Frontal cortex (tissue), 4 donors: ENCODE data around the gene RFK. TPM values are rescaled to one million over a fixed set of nuclear protein-coding genes. Genes with fewer than 3 reads are reported as not detected.
"Not testable (repeated sequence)": the region's sequence is repeated elsewhere in the genome, so short reads cannot be mapped to it uniquely, and the experiment has no call there.

Source experiments
- DNase-seq, 2 donors: peaks; one replicate each; pipeline ENCODE4 v3.0.0; 2012; ENCODE audit warnings: low spot score in 2 of 2
- FAIRE-seq: peaks from 2 replicates; lab custom pipeline; 2012; peaks lifted over from hg19 to GRCh38; lab: Jason Lieb, UNC
- total RNA-seq: library from RNA; depleted of rRNA; stranded (reverse); fragments of >200 nt; gene quantifications from one replicate; pipeline ENCODE4 v1.2.3, GENCODE V29; 2014
- donor health status: control.
- donor health status: control.
- donor health status: control.

Gene RFK
- total RNA-seq, result 110 TPM

DNA sequence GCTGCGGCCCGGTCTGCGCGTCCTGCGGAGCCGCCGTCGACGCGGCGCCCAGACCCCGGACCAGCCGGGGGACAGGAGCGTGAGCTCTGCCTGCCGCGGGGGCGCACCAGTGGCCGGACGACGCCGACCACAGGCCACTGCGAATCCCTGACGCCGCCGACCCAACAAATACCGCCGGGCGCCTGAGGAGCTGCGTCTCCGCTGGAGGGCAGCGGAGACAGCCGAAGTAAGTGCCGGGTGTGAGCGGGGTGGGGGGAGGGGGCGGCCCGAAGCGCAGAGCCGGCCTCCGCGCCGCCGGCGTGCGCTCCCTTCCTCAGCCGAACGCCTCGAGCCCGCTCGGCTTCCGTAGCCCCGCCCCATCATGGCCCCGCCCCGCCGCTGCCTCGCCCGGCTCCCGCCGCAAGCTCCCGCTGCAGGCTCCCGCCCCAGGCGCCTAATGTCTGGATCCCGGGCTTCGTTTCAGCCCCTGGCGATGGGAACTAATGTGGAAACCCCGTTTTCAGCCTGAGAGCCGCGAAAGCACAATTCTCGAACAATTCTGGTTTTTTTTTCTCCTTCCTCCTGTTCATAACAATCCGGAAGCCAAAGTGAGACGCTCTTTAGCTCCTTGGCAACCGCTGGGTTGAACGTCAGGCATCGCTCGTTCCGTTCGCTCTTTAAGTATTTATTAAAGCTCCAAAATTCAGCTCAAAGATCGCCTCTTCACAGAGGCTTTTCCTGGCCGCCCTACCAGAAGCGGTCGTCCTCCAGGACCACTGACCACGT is at the start of gene RFK:
Gene RFK, minus strand, starts transcription at position 232 of the 765 bp plus-strand sequence. CDS start 255 bp downstream, outside the sequence.
- FAIRE-seq (no peak), DNase-seq (peak; percentile 87 to 91)

GRCh38 chr9:76443887-76444286 is 49.7 kb upstream of the RFK start:
- FAIRE-seq (no peak), DNase-seq (no peak)

GRCh38 chr9:76441551-76442322 is 47.5 kb upstream of the RFK start:
- no peak for FAIRE-seq
- no peak for DNase-seq

- DNase-seq, result no peak
- no peak for FAIRE-seq
Measured at GRCh38 chr9:76438841-76439588, 44.8 kb upstream of the RFK start.

- not testable (repeated sequence) for FAIRE-seq
Measured at GRCh38 chr9:76437017-76437699, 42.9 kb upstream of the RFK start.

GRCh38 chr9:76434897-76435296 is 40.7 kb upstream of the RFK start:
- not testable (repeated sequence) for FAIRE-seq, DNase-seq

More at GRCh38 chr9:76437017-76437699, 42.9 kb upstream of the RFK start:
- DNase-seq, result not testable (repeated sequence)

DNA sequence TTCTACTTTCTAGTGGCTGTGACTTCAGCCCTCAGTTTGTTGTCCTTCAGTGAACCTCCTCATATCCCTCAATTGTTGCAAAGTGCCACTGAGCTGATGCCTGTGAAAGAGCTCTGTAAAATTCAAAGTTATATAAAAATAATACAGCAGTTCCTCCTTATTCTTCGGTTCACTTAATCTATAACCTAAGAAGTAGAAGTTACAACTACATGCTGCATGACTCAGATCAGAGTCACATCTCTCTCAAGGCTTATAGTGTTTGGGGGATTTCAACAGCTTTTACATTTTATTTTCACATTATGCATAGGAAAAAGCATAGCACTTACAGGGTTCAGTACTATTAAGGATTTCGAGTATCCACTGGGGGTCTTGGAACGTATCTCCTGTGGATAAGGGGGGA is 39.6 kb upstream of the RFK start:
- no peak for FAIRE-seq
- no peak for DNase-seq

- FAIRE-seq (no peak), DNase-seq (no peak)
Measured at GRCh38 chr9:76433406-76433805, 39.2 kb upstream of the RFK start.

- DNase-seq (no peak), FAIRE-seq (no peak)
Measured at GRCh38 chr9:76431601-76432000, 37.4 kb upstream of the RFK start.

- DNase-seq (no peak), FAIRE-seq (no peak)
Measured at GRCh38 chr9:76426807-76427419, 32.7 kb upstream of the RFK start.

- FAIRE-seq (no peak), DNase-seq (no peak)
Measured at GRCh38 chr9:76425677-76426453, 31.6 kb upstream of the RFK start.

DNA sequence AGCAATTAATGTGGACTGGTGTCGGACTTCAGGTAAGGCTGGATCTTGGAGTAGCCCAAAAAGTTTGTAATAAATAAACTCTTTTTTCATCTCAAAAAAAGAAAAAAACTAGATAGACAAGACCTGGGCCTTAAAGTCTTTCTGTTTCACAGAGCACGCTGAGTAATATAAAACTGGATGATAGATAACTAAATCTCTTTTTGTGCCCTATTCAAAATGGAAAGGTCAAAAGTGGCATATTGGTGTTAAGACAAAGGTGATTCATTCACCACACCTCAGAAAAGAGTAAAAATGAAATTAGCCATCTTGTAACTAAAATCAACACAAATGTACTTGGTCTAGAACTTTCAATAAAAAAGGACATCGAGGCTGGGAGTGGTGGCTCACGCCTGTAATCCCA is 30.3 kb upstream of the RFK start:
- FAIRE-seq (no peak), DNase-seq (no peak)

DNA sequence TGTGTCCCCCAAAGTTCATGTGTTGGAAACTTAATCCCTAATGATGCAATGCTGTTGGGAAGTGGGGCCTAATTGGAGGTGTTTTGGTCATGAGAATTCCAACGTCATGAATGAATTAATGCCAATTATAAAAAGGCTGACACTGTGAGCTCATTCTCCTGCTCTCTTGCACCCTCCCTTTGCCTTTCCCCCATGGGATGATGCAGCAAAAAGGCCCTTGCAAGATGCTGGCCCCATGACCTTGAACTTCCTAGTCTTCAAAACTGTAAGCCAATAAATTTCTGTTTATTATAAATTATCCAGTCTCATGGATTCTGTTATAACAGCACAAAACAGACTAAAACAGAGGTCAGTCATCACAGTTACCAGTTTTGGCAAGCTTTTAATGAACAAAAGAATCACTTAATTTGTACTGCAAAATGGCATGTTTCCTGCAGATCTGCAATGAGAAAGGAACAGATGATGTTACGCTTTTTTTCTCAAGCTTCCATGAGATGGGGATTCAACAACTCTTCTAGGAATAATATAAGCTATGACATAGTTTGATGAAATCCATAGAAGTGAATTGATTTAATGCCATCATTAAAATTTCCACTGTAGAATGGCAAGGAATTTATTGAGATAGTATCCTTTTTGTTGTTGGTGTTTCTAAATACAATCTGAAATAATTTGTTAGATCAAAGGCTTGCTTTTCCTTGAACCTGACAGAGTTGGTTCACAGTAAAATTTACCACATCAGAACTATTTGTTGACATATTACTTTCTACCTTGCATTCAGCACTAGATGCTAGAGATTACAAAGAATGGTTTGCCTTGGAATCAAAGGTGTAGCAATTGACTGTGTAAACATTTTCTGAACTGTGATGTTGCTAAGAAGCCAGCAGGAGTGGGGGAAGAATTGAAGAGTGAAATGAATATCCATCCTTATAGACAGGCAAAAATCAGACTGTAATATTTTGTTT is 29.3 kb upstream of the RFK start:
- FAIRE-seq (no peak), DNase-seq (no peak)

DNA sequence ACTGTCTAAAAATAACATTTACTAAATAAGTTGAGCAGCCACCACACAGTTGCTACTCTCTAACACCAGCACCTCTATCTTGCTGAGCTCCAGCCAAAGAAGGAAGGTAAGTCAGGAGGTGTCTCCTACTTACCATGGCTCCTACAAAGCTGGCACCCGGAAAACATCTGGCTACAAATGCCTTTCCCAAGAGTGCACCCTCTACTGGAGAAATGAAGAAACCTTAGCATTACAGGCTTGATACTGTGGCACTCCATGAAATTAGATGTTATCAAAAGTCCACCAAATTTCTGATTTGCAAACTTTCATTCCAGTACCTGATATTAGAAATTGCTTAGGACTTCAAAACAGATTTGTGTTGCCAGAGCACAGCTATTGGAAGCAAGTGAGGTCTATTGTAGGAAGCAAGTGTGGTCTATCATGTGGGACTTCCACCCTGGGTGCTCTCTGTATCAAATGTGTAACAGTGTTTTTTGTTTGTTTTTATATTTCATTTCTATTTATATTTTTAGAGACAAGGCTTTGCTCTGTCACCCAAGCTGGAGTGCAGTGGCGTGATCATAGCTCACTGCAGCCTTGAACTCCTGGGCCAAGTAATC is 25.7 kb upstream of the RFK start:
- peak in 1 of 2 donors; percentile 7 for DNase-seq
- no peak for FAIRE-seq

GRCh38 chr9:76417394-76417793 is 23.2 kb upstream of the RFK start:
- FAIRE-seq (no peak), DNase-seq (no peak)

GRCh38 chr9:76415731-76416130 is 21.5 kb upstream of the RFK start:
- no peak for FAIRE-seq
- DNase-seq, result no peak

GRCh38 chr9:76415154-76415553 is 20.9 kb upstream of the RFK start:
- DNase-seq (no peak), FAIRE-seq (no peak)
